ENCODE results near the gene C1orf50.

- TF ChIP-seq YY1 (IDR thresholded peaks at IDR 0.05; ENCODE audit: insufficient read depth, insufficient read length) = no peak
- no peak for TF ChIP-seq SUZ12 (IDR thresholded peaks at IDR 0.05; ENCODE audit: extremely low read depth, insufficient read depth, insufficient read length)
Measured at GRCh38 chr1:42738678-42739226, 28.3 kb upstream of the C1orf50 start.
